GM23338 (cell line): ENCODE results near the gene ATAD3B. TPM values are rescaled to one million over a fixed set of nuclear protein-coding genes. Genes with fewer than 3 reads are reported as not detected.

Source experiments
- ZNF462 ChIP-seq: fragments of 250-450 bp; sonication (Bioruptor Pico); IDR thresholded peaks from 2 replicates; pipeline ENCODE4 v1.5.0; 2020; ENCODE audit warnings: mild to moderate bottlenecking, moderate library complexity
- polyA plus RNA-seq: library from polyadenylated mRNA; unstranded; fragments of >200 nt; fragmentation: Nextera tagmentation; extraction: Ambion mirVana; gene quantifications from 2 replicates; pipeline ENCODE4 v1.2.1, GENCODE V29; 2016
- total RNA-seq: library from RNA; depleted of rRNA; stranded (reverse); fragments of >200 nt; shearing (Covaris generic); gene quantifications from 2 replicates; pipeline ENCODE4 v1.2.3, GENCODE V29; 2014; rRNA removed

The ATAD3B gene
- total and polyA plus RNA-seq, 2 experiments from 2014 or later, result 37.8 to 63.4 TPM

- TF ChIP-seq ZNF462, result no peak
Observed at GRCh38 chr1:1544544-1544943, 73.0 kb downstream of the ATAD3B start (continued).

Other genes with a start within 250 kb of the ATAD3B start
- gene SDF4, start 239.8 kb upstream of the ATAD3B start, total RNA-seq, result 51.6 and 62.6 TPM in 2 replicates
- gene SDF4, start 239.8 kb upstream of the ATAD3B start, polyA plus RNA-seq, result 45.0 and 49.2 TPM in 2 replicates
- gene B3GALT6, start 239.5 kb upstream of the ATAD3B start, total RNA-seq, result 26.5 and 33.5 TPM in 2 replicates
- gene B3GALT6, start 239.5 kb upstream of the ATAD3B start, polyA plus RNA-seq, result 5.5 and 9.3 TPM in 2 replicates
- 3.0 and 4.1 TPM in 2 replicates for gene C1QTNF12, start 225.0 kb upstream of the ATAD3B start, total RNA-seq
- gene C1QTNF12, start 225.0 kb upstream of the ATAD3B start, polyA plus RNA-seq, result 4.1 and 4.2 TPM in 2 replicates
- gene UBE2J2, start 197.9 kb upstream of the ATAD3B start, total RNA-seq, result 70.2 and 73.5 TPM in 2 replicates
- gene UBE2J2, start 197.9 kb upstream of the ATAD3B start, polyA plus RNA-seq, result 47.1 and 49.5 TPM in 2 replicates
- gene SCNN1D, start 191.3 kb upstream of the ATAD3B start, total RNA-seq, result 0.70 and 1.4 TPM in 2 replicates
- 1.7 and 1.8 TPM in 2 replicates for gene SCNN1D, start 191.3 kb upstream of the ATAD3B start, polyA plus RNA-seq
- gene ACAP3, start 163.8 kb upstream of the ATAD3B start, total RNA-seq, result 27.7 and 31.9 TPM in 2 replicates
- 6.4 and 8.1 TPM in 2 replicates for gene ACAP3, start 163.8 kb upstream of the ATAD3B start, polyA plus RNA-seq
- gene PUSL1, start 163.2 kb upstream of the ATAD3B start, total RNA-seq, result 49.9 and 55.8 TPM in 2 replicates
- gene PUSL1, start 163.2 kb upstream of the ATAD3B start, polyA plus RNA-seq, result 41.5 and 43.9 TPM in 2 replicates
- 140 and 161 TPM in 2 replicates for gene INTS11, start 147.1 kb upstream of the ATAD3B start, total RNA-seq
- gene INTS11, start 147.1 kb upstream of the ATAD3B start, polyA plus RNA-seq, result 102 and 110 TPM in 2 replicates
- gene CPTP, start 147.0 kb upstream of the ATAD3B start, total RNA-seq, result 12.9 and 13.5 TPM in 2 replicates
- gene CPTP, start 147.0 kb upstream of the ATAD3B start, polyA plus RNA-seq, result 8.1 and 8.2 TPM in 2 replicates
- gene TAS1R3, start 140.5 kb upstream of the ATAD3B start, total RNA-seq, result 0.14 TPM in 1 of 2 replicates, not detected in the other
- gene TAS1R3, start 140.5 kb upstream of the ATAD3B start, polyA plus RNA-seq, result 0.12 TPM in 1 of 2 replicates, not detected in the other
- gene DVL1, start 122.3 kb upstream of the ATAD3B start, total RNA-seq, result 62.7 and 69.7 TPM in 2 replicates
- gene DVL1, start 122.3 kb upstream of the ATAD3B start, polyA plus RNA-seq, result 13.5 and 15.4 TPM in 2 replicates
- gene MXRA8, start 113.2 kb upstream of the ATAD3B start, total RNA-seq, result 11.7 and 17.2 TPM in 2 replicates
- gene MXRA8, start 113.2 kb upstream of the ATAD3B start, polyA plus RNA-seq, result 7.6 and 9.1 TPM in 2 replicates
- gene AURKAIP1, start 96.6 kb upstream of the ATAD3B start, total RNA-seq, result 156 and 167 TPM in 2 replicates
- gene AURKAIP1, start 96.6 kb upstream of the ATAD3B start, polyA plus RNA-seq, result 355 and 369 TPM in 2 replicates
- gene CCNL2, start 72.4 kb upstream of the ATAD3B start, total RNA-seq, result 146 and 147 TPM in 2 replicates
- gene CCNL2, start 72.4 kb upstream of the ATAD3B start, polyA plus RNA-seq, result 99.4 and 115 TPM in 2 replicates
- gene MRPL20, start 64.5 kb upstream of the ATAD3B start, total RNA-seq, result 158 and 173 TPM in 2 replicates
- 319 and 344 TPM in 2 replicates for gene MRPL20, start 64.5 kb upstream of the ATAD3B start, polyA plus RNA-seq
- gene ANKRD65, start 50.5 kb upstream of the ATAD3B start, total RNA-seq, result 1.7 and 1.8 TPM in 2 replicates
- gene ANKRD65, start 50.5 kb upstream of the ATAD3B start, polyA plus RNA-seq, result 1.6 and 2.6 TPM in 2 replicates
- gene VWA1, start 36.1 kb upstream of the ATAD3B start, total RNA-seq, result 21.9 and 31.5 TPM in 2 replicates
- gene VWA1, start 36.1 kb upstream of the ATAD3B start, polyA plus RNA-seq, result 7.2 and 7.9 TPM in 2 replicates
- gene ATAD3C, start 22.1 kb upstream of the ATAD3B start, total RNA-seq, result 0.45 and 1.2 TPM in 2 replicates
- gene ATAD3C, start 22.1 kb upstream of the ATAD3B start, polyA plus RNA-seq, result 1.1 and 1.3 TPM in 2 replicates
- gene ATAD3A, start 40.4 kb downstream of the ATAD3B start, total RNA-seq, result 71.4 and 80.3 TPM in 2 replicates
- 36.5 and 39.3 TPM in 2 replicates for gene ATAD3A, start 40.4 kb downstream of the ATAD3B start, polyA plus RNA-seq
- 0.74 and 5.1 TPM in 2 replicates for gene TMEM240, start 68.9 kb downstream of the ATAD3B start, total RNA-seq
- gene TMEM240, start 68.9 kb downstream of the ATAD3B start, polyA plus RNA-seq, result 1.8 and 1.9 TPM in 2 replicates
- gene SSU72, start 103.1 kb downstream of the ATAD3B start, total RNA-seq, result 148 and 163 TPM in 2 replicates
- gene SSU72, start 103.1 kb downstream of the ATAD3B start, polyA plus RNA-seq, result 244 and 248 TPM in 2 replicates
- 11.1 and 15.1 TPM in 2 replicates for gene FNDC10, start 128.4 kb downstream of the ATAD3B start, total RNA-seq
- gene FNDC10, start 128.4 kb downstream of the ATAD3B start, polyA plus RNA-seq, result 7.7 and 8.6 TPM in 2 replicates
- gene MIB2, start 143.7 kb downstream of the ATAD3B start, total RNA-seq, result 57.3 and 82.6 TPM in 2 replicates
- 104 and 120 TPM in 2 replicates for gene MIB2, start 143.7 kb downstream of the ATAD3B start, polyA plus RNA-seq
- 12.5 and 15.8 TPM in 2 replicates for gene MMP23B, start 160.4 kb downstream of the ATAD3B start, total RNA-seq
- gene MMP23B, start 160.4 kb downstream of the ATAD3B start, polyA plus RNA-seq, result 15.0 and 16.2 TPM in 2 replicates
- gene CDK11B, start 187.2 kb downstream of the ATAD3B start, total RNA-seq, result 19.8 and 22.4 TPM in 2 replicates
- gene CDK11B, start 187.2 kb downstream of the ATAD3B start, polyA plus RNA-seq, result 76.7 and 82.1 TPM in 2 replicates
- 53.4 and 63.0 TPM in 2 replicates for gene SLC35E2B, start 221.0 kb downstream of the ATAD3B start, total RNA-seq
- 16.8 and 17.6 TPM in 2 replicates for gene SLC35E2B, start 221.0 kb downstream of the ATAD3B start, polyA plus RNA-seq